MCF 10A (cell line): ENCODE results near the gene ZNF407. TPM values are rescaled to one million over a fixed set of nuclear protein-coding genes. Genes with fewer than 3 reads are reported as not detected.

ENCODE experiments used
- BruUV-seq: library from RNA; stranded (reverse); fragments of 400-500 nt; replicated peaks from 2 replicates; lab custom pipeline; 2021; lab: Mats Ljungman, UMichigan
- CTCF ChIA-PET: fragments of 300-600 bp; sonication (Branson Sonifier 250); formaldehyde crosslinking; extraction: SDS; loops from one replicate; lab custom pipeline; 2021; ENCODE audit warnings: antibody characterized with exemption, inconsistent platforms; lab: Yijun Ruan, JAX
- POLR2A ChIA-PET: fragments of 300-600, 350-650 bp; sonication (Branson Sonifier 250); formaldehyde crosslinking; extraction: SDS; loops from one replicate; lab custom pipeline; 2020; ENCODE audit warnings: antibody characterized with exemption, inconsistent platforms; lab: Yijun Ruan, JAX
- DNase-seq: peaks from one replicate; pipeline ENCODE4 v3.0.0-alpha.2; 2018; ENCODE audit not compliant: unreplicated experiment
- H3K27ac Mint-ChIP-seq: one replicate; pipeline ENCODE4 v1.8.0; 2022; ENCODE audit warnings: mild to moderate bottlenecking, low read depth, mixed read lengths; ENCODE audit not compliant: unreplicated experiment
- H3K27me3 Mint-ChIP-seq: one replicate; pipeline ENCODE4 v1.8.0; 2022; ENCODE audit warnings: mixed read lengths; ENCODE audit not compliant: insufficient read depth, unreplicated experiment
- H3K36me3 Mint-ChIP-seq: one replicate; pipeline ENCODE4 v1.8.0; 2022; ENCODE audit warnings: mild to moderate bottlenecking, moderate library complexity, mixed read lengths; ENCODE audit not compliant: insufficient read depth, unreplicated experiment
- H3K4me1 Mint-ChIP-seq: one replicate; pipeline ENCODE4 v1.8.0; 2022; ENCODE audit warnings: mixed read lengths; ENCODE audit not compliant: insufficient read depth, unreplicated experiment
- H3K4me3 Mint-ChIP-seq: one replicate; pipeline ENCODE4 v1.8.0; 2022; ENCODE audit warnings: mild to moderate bottlenecking, moderate library complexity, mixed read lengths; ENCODE audit not compliant: unreplicated experiment
- H3K9me3 Mint-ChIP-seq: one replicate; pipeline ENCODE4 v1.8.0; 2022; ENCODE audit warnings: mixed read lengths; ENCODE audit not compliant: unreplicated experiment
- CTCF ChIP-seq: fragments of 200-600 bp; IDR thresholded peaks from one replicate; pipeline ENCODE4 v1.8.0; 2022; ENCODE audit warnings: antibody characterized with exemption, mild to moderate bottlenecking; ENCODE audit not compliant: unreplicated experiment
- intact Hi-C: fragments of 100-400 bp; cut with micrococcal nuclease; formaldehyde crosslinking; loops from 2 replicates; pipeline ENCODE4 v1.14.1; 2022
- total RNA-seq: library from RNA; stranded (reverse); gene quantifications from 2 replicates; pipeline ENCODE4 v1.2.3, GENCODE V29; 2022

The ZNF407 gene
- total RNA-seq, 1 experiment from 2014 or later, result 9.5 TPM

- no peak for DNase-seq
- ChIA-PET CTCF (interaction anchor here (0.8 kb wide), 1 partner anchor 51 kb away, joined by 3 read pairs; no protein-coding TSS in a partner anchor), POLR2A (no interaction called here)
- H3K9me3 Mint-ChIP-seq, result no peaks in the 10 kb centered on the region
- intact Hi-C loops, result no loop called here
- BruUV-seq, result no TSS peak
- peaks cover 12% of the 10 kb centered on the region for H3K4me1 Mint-ChIP-seq
- no peak for TF ChIP-seq CTCF
- H3K4me3 Mint-ChIP-seq, result no peak overlapping the region
- H3K36me3 Mint-ChIP-seq, result no peaks in the 10 kb centered on the region
- H3K27me3 Mint-ChIP-seq, result no peaks in the 10 kb centered on the region
- H3K27ac Mint-ChIP-seq, result no peak overlapping the region
Measured at GRCh38 chr18:74947875-74948274, 350.2 kb downstream of the ZNF407 start.

- no peak for DNase-seq
- no TSS peak for BruUV-seq
- Mint-ChIP-seq H3K9me3 (no peaks in the 10 kb centered on the region), H3K4me3 (no peak overlapping the region), H3K36me3 (no peaks in the 10 kb centered on the region), H3K27me3 (no peaks in the 10 kb centered on the region), H3K27ac (peak overlapping the region; percentile 51), H3K4me1 (peaks cover 12% of the 10 kb centered on the region)
- ChIA-PET CTCF (interaction anchor here (0.7 kb wide), 1 partner anchor 260 kb away, joined by 3 read pairs; no protein-coding TSS in a partner anchor), POLR2A (no interaction called here)
- intact Hi-C loops, result loop anchor here (2.0 kb wide), 1 partner anchor 51 kb away; no protein-coding TSS in a partner anchor
- TF ChIP-seq CTCF, result no peak
Measured at GRCh38 chr18:74949611-74950010, 351.9 kb downstream of the ZNF407 start.

- no peak overlapping the region for H3K4me3 Mint-ChIP-seq
- no peaks in the 10 kb centered on the region for H3K9me3 Mint-ChIP-seq
- no TSS peak for BruUV-seq
- intact Hi-C loops, result loop anchor here (2.0 kb wide), 1 partner anchor 52 kb away; no protein-coding TSS in a partner anchor
- H3K27me3 Mint-ChIP-seq, result no peaks in the 10 kb centered on the region
- DNase-seq, result no peak
- CTCF ChIA-PET, result interaction anchor here (0.7 kb wide), 2 partner anchors 91 to 259 kb away, joined by 3 to 4 read pairs; no protein-coding TSS in a partner anchor
- POLR2A ChIA-PET, result interaction anchor here (0.6 kb wide), 1 partner anchor 258 kb away, joined by 3 read pairs; no protein-coding TSS in a partner anchor
- TF ChIP-seq CTCF, result no peak
- peak overlapping the region; percentile 97 for H3K27ac Mint-ChIP-seq
- H3K36me3 Mint-ChIP-seq, result no peaks in the 10 kb centered on the region
- H3K4me1 Mint-ChIP-seq, result peaks cover 12% of the 10 kb centered on the region
Measured at GRCh38 chr18:74950479-74950878, 352.8 kb downstream of the ZNF407 start.

GRCh38 chr18:74951165-74951760 lies 353.6 kb downstream of the ZNF407 start:
- H3K36me3 Mint-ChIP-seq, result no peaks in the 10 kb centered on the region
- peaks cover 12% of the 10 kb centered on the region for H3K4me1 Mint-ChIP-seq
- TF ChIP-seq CTCF, result no peak
- H3K27ac Mint-ChIP-seq, result peak overlapping the region; percentile 97
- CTCF ChIA-PET, result interaction anchor here (0.6 kb wide), 1 partner anchor 10 kb away, joined by 3 read pairs; no protein-coding TSS in a partner anchor
- POLR2A ChIA-PET, result interaction anchor here (0.6 to 0.7 kb wide), 3 partner anchors 26 to 257 kb away, joined by 3 to 5 read pairs (median 3); no protein-coding TSS in a partner anchor
- intact Hi-C loops, result loop anchor here (2.0 kb wide), 1 partner anchor 52 kb away; no protein-coding TSS in a partner anchor
- DNase-seq, result peak; percentile 95
- BruUV-seq, result no TSS peak
- no peaks in the 10 kb centered on the region for H3K9me3 Mint-ChIP-seq
- no peak overlapping the region for H3K4me3 Mint-ChIP-seq
- no peaks in the 10 kb centered on the region for H3K27me3 Mint-ChIP-seq
